Posterior vena cava (tissue), 2 donors: Measurements from ENCODE around the gene INPP1. TPM values are rescaled to one million over a fixed set of nuclear protein-coding genes. Genes with fewer than 3 reads are reported as not detected.
"Not testable (repeated sequence)": the region's sequence is repeated elsewhere in the genome, so short reads cannot be mapped to it uniquely, and the experiment has no call there.

Source experiments
- DNase-seq: peaks from one replicate; pipeline ENCODE4 v3.0.0-alpha.2; 2020; ENCODE audit warnings: low spot score
- intact Hi-C, 2 donors: fragments of 100-400 bp; cut with DNase I; formaldehyde crosslinking; loops; one replicate each; pipeline versions ENCODE4 v1.14.1 to v1.14.2; 2022 to 2023
- total RNA-seq, 2 donors: library from RNA; stranded (reverse); fragmentation: NEBNext Ultra II Directional; extraction: Animal tissue kit (Norgen Biotek cat#: 25700); gene quantifications; one replicate each; pipeline ENCODE4 v1.2.1, GENCODE V29; 2021
- donor health status: DM: yes; HTN: yes; CAD: no.
- donor health status: DM: yes; HTN: yes; CAD: no.

INPP1 gene
- total RNA-seq, 2 donors from 2014 or later: 20.1 to 23.4 TPM

GRCh38 chr2:190327867-190328572, 15.4 kb upstream of the INPP1 start:
- intact Hi-C loops: no loop called here

GRCh38 chr2:190328573-190329147, 14.7 kb upstream of the INPP1 start:
- intact Hi-C loops: no loop called here
- no peak for DNase-seq

More at GRCh38 chr2:190327867-190328572, 15.4 kb upstream of the INPP1 start:
- DNase-seq: no peak

- intact Hi-C loops: no loop called here
These were observed 10.0 kb upstream of the INPP1 start for GRCh38 chr2:190333395-190333794.

DNA sequence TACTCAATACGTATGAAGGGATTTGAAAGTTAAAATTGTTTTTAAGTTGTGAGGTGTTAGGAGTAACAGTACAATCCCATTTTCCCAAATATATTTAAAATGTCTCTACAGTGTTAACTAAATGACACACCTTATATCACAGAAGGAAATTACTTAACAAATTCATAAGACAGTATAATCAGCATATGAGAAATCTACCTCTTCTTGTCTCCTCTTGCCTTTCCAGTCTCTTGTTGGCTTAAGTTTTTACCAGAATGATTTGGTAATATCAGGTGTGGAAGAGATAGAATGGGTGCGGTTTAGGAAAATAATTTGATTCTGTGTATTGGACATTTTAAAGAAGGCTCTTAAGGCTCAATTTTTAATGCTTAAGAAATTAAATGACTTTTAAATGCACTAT, 9.5 kb upstream of the INPP1 start:
- no peak for DNase-seq
- intact Hi-C loops: no loop called here

More at GRCh38 chr2:190333395-190333794, 10.0 kb upstream of the INPP1 start:
- no peak for DNase-seq

DNA sequence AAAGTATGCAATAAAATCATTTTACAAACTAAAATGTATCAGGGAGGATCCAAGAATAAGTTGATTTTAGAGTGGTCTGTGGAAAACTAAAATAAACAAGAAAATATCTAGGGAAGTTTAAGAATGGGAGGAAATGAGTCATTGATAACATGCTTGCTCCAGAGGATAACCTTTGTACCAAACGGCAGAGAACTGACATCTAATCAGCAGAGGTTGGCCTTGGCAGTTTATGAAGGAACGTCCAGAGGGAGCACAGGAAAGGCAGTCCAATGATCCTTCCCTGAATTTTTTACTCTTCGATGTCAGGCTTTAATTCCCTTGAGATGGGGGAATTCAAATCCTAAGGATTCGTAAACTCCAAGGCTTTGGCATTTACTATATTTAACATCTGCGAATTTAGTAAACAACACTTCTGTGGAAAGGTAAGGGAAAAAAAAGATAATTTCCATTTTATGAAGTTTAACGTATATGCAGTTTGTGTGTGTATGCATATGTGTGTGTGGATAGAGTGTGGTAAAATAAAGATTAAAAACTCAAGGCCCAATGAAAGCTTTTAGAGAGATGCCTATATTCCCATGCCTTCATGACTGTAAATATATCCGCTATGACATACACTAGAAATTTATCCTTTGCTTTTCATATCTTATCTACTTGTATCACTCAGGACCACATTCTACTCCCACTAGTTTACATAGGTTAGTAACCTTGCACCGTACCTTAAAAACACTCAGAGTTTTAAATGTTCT, 8.7 kb upstream of the INPP1 start:
- DNase-seq: no peak
- intact Hi-C loops: no loop called here

- DNase-seq: no peak
- intact Hi-C loops: no loop called here
These were observed 8.2 kb upstream of the INPP1 start for GRCh38 chr2:190335225-190335559.

DNA sequence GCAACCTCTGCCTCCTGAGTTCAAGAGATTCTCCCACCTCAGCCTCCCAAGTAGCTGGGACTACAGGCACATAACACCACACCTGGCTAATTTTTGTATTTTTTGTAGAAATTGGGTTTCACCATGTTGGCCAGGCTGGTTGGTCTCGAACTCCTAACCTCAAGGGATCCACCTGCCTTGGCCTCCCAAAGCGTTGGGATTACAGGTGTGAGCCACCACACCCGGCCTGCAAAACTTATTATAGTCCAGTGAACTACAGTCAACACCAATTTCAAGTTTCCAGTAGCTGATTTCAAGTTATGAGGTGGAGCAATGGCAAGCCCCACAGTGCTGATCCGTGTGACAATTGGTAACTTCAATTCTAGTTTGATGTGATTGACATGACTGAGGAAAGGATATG, 7.8 kb upstream of the INPP1 start:
- DNase-seq, intact Hi-C loops: not testable (repeated sequence)

- no peak for DNase-seq
- intact Hi-C loops: no loop called here
These were observed 7.0 kb upstream of the INPP1 start for GRCh38 chr2:190336420-190336819.

DNA sequence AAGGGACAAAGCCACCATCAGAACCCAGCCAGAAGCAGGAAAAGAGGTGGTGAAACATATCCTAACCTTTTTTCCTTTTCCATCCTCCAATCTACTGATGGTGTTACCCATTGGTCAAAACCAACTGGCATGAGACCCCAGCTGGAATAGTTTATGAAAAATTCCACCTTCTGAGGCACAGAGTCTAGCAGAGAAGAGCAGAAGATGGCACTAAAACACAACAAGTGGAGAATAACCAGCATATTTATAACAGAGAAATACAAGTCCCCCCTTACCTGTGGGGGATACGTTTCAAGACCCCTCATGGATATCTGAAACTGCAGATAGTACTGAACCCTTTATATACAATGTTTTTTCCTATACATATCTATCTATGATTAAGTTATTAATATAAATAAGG, 4.9 kb upstream of the INPP1 start:
- intact Hi-C loops: no loop called here
- no peak for DNase-seq

DNA sequence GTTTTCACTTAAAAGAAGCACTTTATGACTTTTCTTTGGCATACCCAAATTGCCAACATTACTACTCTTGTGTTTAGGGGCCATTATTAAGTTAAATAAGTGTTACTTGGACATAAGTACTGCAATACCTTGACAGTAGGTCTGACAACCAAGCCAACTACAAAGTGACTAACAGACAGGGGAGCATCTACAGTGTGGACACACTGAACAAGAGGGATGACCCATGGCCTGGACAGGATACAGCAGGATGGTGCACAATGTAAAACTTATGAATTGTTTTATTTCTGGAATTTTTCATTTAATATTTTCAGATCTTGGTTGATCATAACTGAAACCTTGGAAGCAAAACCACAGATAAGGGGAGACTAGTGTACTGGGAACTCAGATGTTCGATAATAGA, 4.0 kb upstream of the INPP1 start:
- intact Hi-C loops: no loop called here
- DNase-seq: no peak

DNA sequence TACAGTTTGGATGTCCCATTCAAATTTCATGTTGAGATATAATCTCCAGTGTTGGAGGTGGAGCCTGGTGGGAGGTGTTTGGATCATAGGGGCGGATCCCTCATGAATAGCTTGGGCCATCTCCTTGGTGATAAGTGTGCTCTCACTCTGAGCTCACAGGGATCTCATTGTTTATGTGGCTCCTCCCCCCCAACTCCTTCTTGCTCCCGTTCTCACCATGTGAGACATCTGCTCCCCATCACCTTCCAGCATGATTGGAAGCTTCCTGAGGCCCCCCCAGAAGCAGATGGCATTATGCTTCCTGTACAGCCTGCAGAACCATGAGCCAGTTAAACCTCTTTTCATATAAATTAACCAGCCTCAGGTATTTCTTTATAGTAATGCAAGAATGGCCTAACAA, 3.0 kb upstream of the INPP1 start:
- no peak for DNase-seq
- intact Hi-C loops: no loop called here

- DNase-seq: no peak
- intact Hi-C loops: no loop called here
These were observed 778 bp upstream of the INPP1 start for GRCh38 chr2:190342611-190343010.

GRCh38 chr2:190343089-190343535, 277 bp upstream of the INPP1 start:
- intact Hi-C loops: no loop called here
- no peak for DNase-seq

- no peak for DNase-seq
- intact Hi-C loops: no loop called here
These were observed 963 bp downstream of the INPP1 start for GRCh38 chr2:190344276-190344827.

GRCh38 chr2:190350371-190350770, 7.0 kb downstream of the INPP1 start:
- no peak for DNase-seq
- intact Hi-C loops: no loop called here

DNA sequence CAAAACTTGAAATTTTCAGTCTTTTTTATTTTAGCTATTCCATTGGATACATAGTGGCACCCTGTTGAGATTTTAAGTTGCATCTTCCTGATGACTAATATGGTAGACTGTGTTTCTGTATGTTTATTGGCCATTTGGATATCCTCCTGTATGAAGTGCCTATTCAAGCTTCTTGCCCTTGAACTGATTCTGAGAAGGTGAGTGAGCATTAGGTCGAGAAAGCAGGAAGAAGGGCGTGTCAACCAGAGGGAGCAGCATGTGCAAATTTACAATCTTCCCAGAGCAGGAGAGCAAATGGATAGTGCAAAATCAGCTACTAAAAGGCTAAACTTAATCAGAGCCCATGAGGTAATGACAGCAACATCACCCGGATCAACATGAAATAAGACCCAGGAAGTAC, 8.6 kb downstream of the INPP1 start:
- intact Hi-C loops: no loop called here

GRCh38 chr2:190352668-190353536, 9.5 kb downstream of the INPP1 start:
- no peak for DNase-seq
- intact Hi-C loops: no loop called here

More for the DNA sequence above, 8.6 kb downstream of the INPP1 start:
- no peak for DNase-seq

DNA sequence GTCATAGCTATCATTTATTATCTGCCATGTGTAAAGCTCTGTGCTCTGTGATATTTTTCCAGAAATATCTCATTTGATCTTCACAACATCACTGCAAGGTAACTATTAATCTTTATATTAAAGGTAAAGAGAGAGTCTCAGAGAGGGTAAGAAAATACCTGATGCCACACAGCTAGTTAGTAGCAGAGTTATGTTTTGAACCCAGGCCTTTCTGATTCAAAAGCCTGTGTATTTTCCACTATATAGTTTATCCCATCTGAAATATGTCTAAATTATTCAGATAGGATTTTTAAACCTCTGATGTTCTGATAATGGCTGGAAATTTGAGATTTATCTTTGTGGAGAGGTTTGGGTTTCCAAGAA, 10.1 kb downstream of the INPP1 start:
- no peak for DNase-seq
- intact Hi-C loops: no loop called here

GRCh38 chr2:190354003-190354690, 10.8 kb downstream of the INPP1 start:
- DNase-seq: no peak
- intact Hi-C loops: no loop called here
